K562 (cell line): Measurements from ENCODE around the gene CHST8. TPM values are rescaled to one million over a fixed set of nuclear protein-coding genes. Genes with fewer than 3 reads are reported as not detected.
A peak's percentile ranks its signal among the peaks of the same experiment; 100 is the strongest.
"Not testable (repeated sequence)": the region's sequence is repeated elsewhere in the genome, so short reads cannot be mapped to it uniquely, and the experiment has no call there.

Experiments
- ATAC-seq: fragments of 200-7000 bp; cut with Tn5 transposase; 3 replicates; pipeline ENCODE4 v1.9.1; 2020; ENCODE audit warnings: moderate library complexity
- BruUV-seq: library from RNA; stranded (reverse); fragments of 400-500 nt; replicated peaks from 2 replicates; lab custom pipeline; 2021; lab: Mats Ljungman, UMichigan
- CTCF ChIA-PET: fragments of 300-600 bp; formaldehyde crosslinking; extraction: SDS; loops from one replicate; lab custom pipeline; 2021; ENCODE audit warnings: low intra/inter-chr PET ratio; lab: Yijun Ruan, JAX
- POLR2A ChIA-PET: fragments of 300-600, 350-650 bp; sonication (Branson Sonifier 250); formaldehyde crosslinking; extraction: SDS; loops from one replicate; lab custom pipeline; 2021; ENCODE audit warnings: antibody characterized with exemption, inconsistent platforms; lab: Yijun Ruan, JAX
- DNase-seq, 4 experiments: peaks; one replicate each; pipeline versions ENCODE4 v3.0.0 to v3.0.0-alpha.2; 2011 to 2018; ENCODE audit warnings: low spot score in 3 of 4, mixed read lengths in 3 of 4; ENCODE audit errors: extremely low read depth in 1 of 4
- FAIRE-seq: peaks from 2 replicates; lab custom pipeline; 2011; peaks lifted over from hg19 to GRCh38; lab: Jason Lieb, UNC
- H2AFZ ChIP-seq: 2 replicates; pipeline ENCODE4 v1.6.0; 2011; ENCODE audit warnings: low read depth, low read length, control low read depth, inconsistent platforms
- H3K27ac ChIP-seq: fragments of 200-600 bp; 3 replicates; pipeline ENCODE4 v1.8.0; 2011; ENCODE audit warnings: low read depth, mild to moderate bottlenecking, control low read depth, inconsistent platforms, low read length, moderate library complexity, mixed read lengths; ENCODE audit errors: extremely low read depth
- H3K27me3 ChIP-seq, 2 experiments: fragments of 300-600 bp in 1 of 2; 2 replicates in 1 of 2; 3 replicates in 1 of 2; pipeline versions ENCODE4 v1.6.0 to v1.8.0; 2011; ENCODE audit warnings: inconsistent platforms in 2 of 2, low read length in 2 of 2, mild to moderate bottlenecking in 1 of 2, mixed read lengths in 1 of 2, moderate library complexity in 1 of 2; ENCODE audit not compliant: control insufficient read depth in 2 of 2, insufficient read depth in 2 of 2
- H3K36me3 ChIP-seq: fragments of 300-600 bp; 3 replicates; pipeline ENCODE4 v1.8.0; 2011; ENCODE audit warnings: mild to moderate bottlenecking, low read length, inconsistent platforms; ENCODE audit not compliant: control insufficient read depth, insufficient read depth
- H3K4me1 ChIP-seq, 2 experiments: fragments of 200-600 bp in 1 of 2; replicated peaks in 1 of 2; 2 replicates in 1 of 2; 3 replicates in 1 of 2; pipeline versions ENCODE4 v1.5.1 to v1.8.0; 2011; ENCODE audit warnings: inconsistent platforms in 2 of 2, low read length in 2 of 2, mild to moderate bottlenecking in 1 of 2, mixed read lengths in 1 of 2, moderate library complexity in 1 of 2; ENCODE audit not compliant: control insufficient read depth in 2 of 2, insufficient read depth in 2 of 2
- H3K4me2 ChIP-seq: 2 replicates; pipeline ENCODE4 v1.6.1; 2011; ENCODE audit warnings: low read length, control low read depth, inconsistent platforms, mixed read lengths; ENCODE audit not compliant: insufficient read depth
- H3K4me3 ChIP-seq: fragments of 200-600 bp; sonication (generic), shearing (Covaris generic); 2 replicates; pipeline ENCODE4 v1.5.1; 2016; ENCODE audit warnings: control low read depth, inconsistent platforms
- H3K79me2 ChIP-seq: fragments of 200-600 bp; 3 replicates; pipeline ENCODE4 v1.8.0; 2011; ENCODE audit warnings: low read length, inconsistent platforms; ENCODE audit not compliant: control insufficient read depth, insufficient read depth
- H3K9ac ChIP-seq, 2 experiments: 2 replicates each; pipeline versions ENCODE4 v1.6.0 to v1.6.1; 2011; ENCODE audit warnings: low read depth in 2 of 2, low read length in 2 of 2, control low read depth in 1 of 2, inconsistent platforms in 1 of 2, mild to moderate bottlenecking in 1 of 2, mixed read lengths in 1 of 2; ENCODE audit not compliant: insufficient read depth in 1 of 2
- H3K9me1 ChIP-seq: one replicate; pipeline ENCODE4 v1.6.0; 2011; ENCODE audit warnings: inconsistent platforms, mild to moderate bottlenecking, low read length, moderate library complexity; ENCODE audit not compliant: control insufficient read depth, insufficient read depth
- H3K9me3 ChIP-seq: replicated peaks from 2 replicates; pipeline ENCODE4 v1.5.1; 2011; ENCODE audit warnings: low read depth, low read length, inconsistent platforms; ENCODE audit not compliant: control insufficient read depth, insufficient read depth
- H4K20me1 ChIP-seq: replicated peaks from 2 replicates; pipeline ENCODE4 v1.6.1; 2011; ENCODE audit warnings: low read length, inconsistent platforms, mixed read lengths; ENCODE audit not compliant: control insufficient read depth, insufficient read depth
- ATF1 ChIP-seq, 2 experiments: fragments of 450-650 bp in 1 of 2; IDR thresholded peaks; 2 replicates each; pipeline ENCODE4 v1.6.1; 2016; ENCODE audit warnings: missing compliant biosample characterization in 1 of 2, missing genetic modification characterization in 1 of 2
- ERF ChIP-seq: fragments of 450-650 bp; formaldehyde crosslinking; IDR thresholded peaks from 2 replicates; pipeline ENCODE4 v1.4.0; 2020; ENCODE audit warnings: mild to moderate bottlenecking, mixed read lengths
- FIP1L1 ChIP-seq: fragments of 200-400 bp; formaldehyde crosslinking; IDR thresholded peaks from 2 replicates; pipeline ENCODE4 v1.6.1; 2018; ENCODE audit warnings: mild to moderate bottlenecking, low read depth, low read length; ENCODE audit not compliant: poor library complexity, severe bottlenecking
- FOXA3 ChIP-seq, 2 experiments: fragments of 450-650 bp in 1 of 2; sonication (generic) in 1 of 2; formaldehyde crosslinking; IDR thresholded peaks in 1 of 2; conservative IDR thresholded peaks in 1 of 2; 2 replicates each; pipeline versions ENCODE4 v1.4.0 to v1.8.0; 2020 to 2022; ENCODE audit warnings: mild to moderate bottlenecking in 2 of 2, missing genetic modification reagents in 1 of 2
- MXI1 ChIP-seq: IDR thresholded peaks from 2 replicates; pipeline ENCODE4 v1.6.1; 2011; ENCODE audit warnings: low read depth, mild to moderate bottlenecking, improper control_type of control experiment, low read length
- NFRKB ChIP-seq: fragments of 450-650 bp; IDR thresholded peaks from 2 replicates; pipeline ENCODE4 v1.6.1; 2016; ENCODE audit warnings: low read depth
- POLR2H ChIP-seq: IDR thresholded peaks from 2 replicates; pipeline ENCODE4 v1.6.1; 2016; ENCODE audit warnings: missing genetic modification characterization, low read depth, mild to moderate bottlenecking, control low read depth, missing compliant biosample characterization, moderate library complexity
- POU5F1 ChIP-seq: fragments of 150-350 bp; IDR thresholded peaks from 2 replicates; pipeline ENCODE4 v1.6.1; 2014; ENCODE audit warnings: borderline replicate concordance, low read length, low read depth, mild to moderate bottlenecking; ENCODE audit not compliant: partially characterized antibody
- SETDB1 ChIP-seq: IDR thresholded peaks from one replicate; pipeline ENCODE4 v1.6.1; 2012; ENCODE audit warnings: low read length, control low read depth, inconsistent platforms
- SMARCA5 ChIP-seq: fragments of 450-650 bp; IDR thresholded peaks from 2 replicates; pipeline ENCODE4 v1.6.1; 2016
- XRCC4 ChIP-seq: IDR thresholded peaks from one replicate; pipeline ENCODE4 v1.6.1; 2011; ENCODE audit not compliant: insufficient read depth, insufficient read length; ENCODE audit errors: extremely low read depth
- ZNF232 ChIP-seq: sonication (generic); formaldehyde crosslinking; IDR thresholded peaks from 2 replicates; pipeline ENCODE4 v1.8.0; 2022; ENCODE audit warnings: mild to moderate bottlenecking, missing genetic modification reagents
- WGBS: fragments of 100-300 bp; shearing (Covaris generic); methylation state at CpG from one replicate; pipeline ENCODE4 v1.1.6; 2016; ENCODE audit warnings: low coverage, mixed read lengths; ENCODE audit not compliant: insufficient coverage; ENCODE audit errors: missing lambda C conversion rate; 5-methylcytosine and 5-hydroxymethylcytosine counted together
- in situ Hi-C: fragments of 300-500 bp; cut with MboI; formaldehyde crosslinking; loops from 4 replicates; pipeline ENCODE4 v1.15.0; 2018; ENCODE audit warnings: inconsistent platforms, mixed read lengths
- intact Hi-C: fragments of 100-400 bp; cut with micrococcal nuclease; formaldehyde crosslinking; loops from 2 replicates; pipeline ENCODE4 v1.14.2; 2022
- polyA plus RNA-seq, 8 experiments: library from polyadenylated mRNA; depleted of rRNA in 4 of 8; stranded (reverse) in 5 of 8; unstranded in 3 of 8; fragments of >200 nt; fragmentation: Nextera tagmentation in 2 of 8; fragmentation: Illumina TruSeq in 1 of 8; extraction: Ambion mirVana in 2 of 8; extraction: Trizol in 1 of 8; gene quantifications; 2 replicates each; pipeline versions ENCODE4 v1.2.1 to v1.2.3, GENCODE V29; 2011 to 2014; ENCODE audit warnings: inconsistent platforms in 1 of 8, missing spikeins in 1 of 8
- total RNA-seq, 7 experiments: library from RNA; depleted of rRNA in 6 of 7; stranded (reverse); fragments of >200 nt in 6 of 7; fragmentation: Illumina TruSeq in 2 of 7; extraction: Trizol in 2 of 7; gene quantifications; 2 replicates each; pipeline versions ENCODE4 v1.2.1 to v1.2.3, GENCODE V29; 2011 to 2021; ENCODE audit warnings: low replicate concordance in 1 of 7
- TF ChIP-seq, protein P1 (sequence below): fragments of 450-650 bp; conservative IDR thresholded peaks from 2 replicates; pipeline ENCODE4 v1.6.1; 2016; ENCODE audit warnings: missing genetic modification characterization, low read depth, mild to moderate bottlenecking, control low read depth, missing compliant biosample characterization
- TF ChIP-seq, protein P2 (sequence below): fragments of 250-450 bp; sonication (Bioruptor Pico); IDR thresholded peaks from 2 replicates; pipeline ENCODE4 v1.8.0; 2021; ENCODE audit warnings: moderate library complexity, mild to moderate bottlenecking, inconsistent platforms

CHST8 gene
- total and polyA plus RNA-seq, 9 of the 15 experiments (the other 6 are each of a cell fraction or from before 2014, with no cell fraction given): 0.11 TPM; not detected in 8

DNA sequence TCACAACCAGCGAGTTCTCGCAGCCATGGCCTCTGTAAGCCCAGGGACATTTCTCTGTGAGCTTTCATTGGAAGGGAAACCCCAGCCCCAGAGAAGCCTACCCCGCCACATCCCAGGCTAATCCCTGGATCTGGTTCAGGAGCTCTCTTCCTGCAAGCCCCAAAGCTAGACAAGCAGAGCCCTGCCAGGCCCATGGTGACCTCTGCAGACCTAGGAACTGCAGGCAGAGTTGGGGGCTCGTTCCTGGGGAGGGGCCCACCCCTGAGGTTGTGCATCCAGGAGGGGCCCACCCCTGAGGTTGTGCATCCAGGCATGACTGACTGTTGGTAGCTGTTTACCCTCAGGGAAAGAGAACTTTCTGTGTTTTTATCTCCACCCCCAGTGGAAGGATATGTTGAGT, 196.7 kb downstream of the CHST8 start:
- CTCF ChIA-PET: interaction anchor here (0.6 kb wide), 1 partner anchor 41 kb away, joined by 3 read pairs; no protein-coding TSS in a partner anchor
- WGBS: 76% methylated on average over 3 of the region's 4 CpGs
- H3K27me3 ChIP-seq: no peaks in the 10 kb centered on the region
- no peak overlapping the region for H3K4me2 ChIP-seq
- intact Hi-C loops: no loop called here
- H3K4me3 ChIP-seq: no peak overlapping the region
- H3K9me1 ChIP-seq: no peaks in the 10 kb centered on the region
- no peak overlapping the region for H3K27ac ChIP-seq
- H3K9me3 ChIP-seq: no peaks in the 10 kb centered on the region
- no peak for FAIRE-seq
- no TSS peak for BruUV-seq
- H4K20me1 ChIP-seq: no peaks in the 10 kb centered on the region
- H3K9ac ChIP-seq: no peak overlapping the region
- H2AFZ ChIP-seq: no peak overlapping the region
- 0 out of 3 replicates have a peak, but pooled peaks cover 3% of the 10 kb centered on the region for H3K36me3 ChIP-seq
- H3K79me2 ChIP-seq: no peaks in the 10 kb centered on the region
- no peak for ATAC-seq
- TF ChIP-seq, protein P1, sequence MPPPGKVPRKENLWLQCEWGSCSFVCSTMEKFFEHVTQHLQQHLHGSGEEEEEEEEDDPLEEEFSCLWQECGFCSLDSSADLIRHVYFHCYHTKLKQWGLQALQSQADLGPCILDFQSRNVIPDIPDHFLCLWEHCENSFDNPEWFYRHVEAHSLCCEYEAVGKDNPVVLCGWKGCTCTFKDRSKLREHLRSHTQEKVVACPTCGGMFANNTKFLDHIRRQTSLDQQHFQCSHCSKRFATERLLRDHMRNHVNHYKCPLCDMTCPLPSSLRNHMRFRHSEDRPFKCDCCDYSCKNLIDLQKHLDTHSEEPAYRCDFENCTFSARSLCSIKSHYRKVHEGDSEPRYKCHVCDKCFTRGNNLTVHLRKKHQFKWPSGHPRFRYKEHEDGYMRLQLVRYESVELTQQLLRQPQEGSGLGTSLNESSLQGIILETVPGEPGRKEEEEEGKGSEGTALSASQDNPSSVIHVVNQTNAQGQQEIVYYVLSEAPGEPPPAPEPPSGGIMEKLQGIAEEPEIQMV (tag): no peak
- no peak for TF ChIP-seq FIP1L1
- no peak for TF ChIP-seq MXI1
- TF ChIP-seq, protein P2, sequence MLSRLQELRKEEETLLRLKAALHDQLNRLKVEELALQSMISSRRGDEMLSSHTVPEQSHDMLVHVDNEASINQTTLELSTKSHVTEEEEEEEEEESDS (CRISPR knock-in tag): no peak
- no peak for TF ChIP-seq POU5F1
- TF ChIP-seq SETDB1: no peak
- no peak for TF ChIP-seq FOXA3 (CRISPR knock-in tag; conservative IDR thresholded peaks at IDR 0.05 in 1 of 2, IDR thresholded peaks at IDR 0.05 in 1 of 2)
- TF ChIP-seq ERF (CRISPR knock-in tag): no peak
- TF ChIP-seq XRCC4: no peak
- no peak for TF ChIP-seq ZNF232 (CRISPR knock-in tag)
- TF ChIP-seq POLR2H: no peak
- TF ChIP-seq NFRKB: no peak
- TF ChIP-seq ATF1 (CRISPR knock-in tag; IDR thresholded peaks at IDR 0.05): no peak
- no peak for TF ChIP-seq ATF1 (tag; IDR thresholded peaks at IDR 0.05)
- TF ChIP-seq SMARCA5: no peak
- DNase-seq: peak in 1 of 4 experiments; percentile 3
- in situ Hi-C loops: no loop called here
- H3K4me1 ChIP-seq: peaks cover 13 to 16% of the 10 kb centered on the region in 2 experiments; a peak in 4 of 5 replicates
- POLR2A ChIA-PET: interaction anchor here (0.6 to 1.4 kb wide), 5 partner anchors 10 to 1016 kb away, joined by 3 to 6 read pairs (median 3); no protein-coding TSS in a partner anchor

DNA sequence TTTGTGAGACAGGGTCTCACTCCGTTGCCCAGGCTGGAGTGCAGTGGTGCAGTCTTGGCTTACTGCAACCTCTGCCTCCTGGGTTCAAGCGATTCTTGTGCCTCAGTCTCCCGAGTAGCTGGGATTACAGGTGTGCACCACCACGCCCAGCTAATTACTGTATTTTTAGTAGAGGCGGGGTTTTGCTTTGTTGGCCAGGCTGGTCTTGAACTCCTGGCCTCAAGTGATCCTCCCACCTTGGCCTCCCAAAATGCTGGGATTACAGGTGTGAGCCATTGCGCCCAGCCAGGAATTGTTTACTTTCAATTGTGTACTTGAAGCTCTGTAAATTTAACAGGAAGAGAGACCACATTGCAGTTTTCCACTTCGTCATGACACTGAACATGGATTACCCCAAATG, 197.3 kb downstream of the CHST8 start:
- H3K36me3 ChIP-seq, H3K9me1 ChIP-seq, H3K79me2 ChIP-seq, H3K4me3 ChIP-seq, intact Hi-C loops, ATAC-seq, in situ Hi-C loops, DNase-seq, H3K4me2 ChIP-seq, FAIRE-seq, H3K9ac ChIP-seq, BruUV-seq, H4K20me1 ChIP-seq, H2AFZ ChIP-seq, H3K9me3 ChIP-seq, H3K27me3 ChIP-seq, H3K27ac ChIP-seq: not testable (repeated sequence)
- ChIA-PET POLR2A (interaction anchor here (0.6 to 1.4 kb wide), 3 partner anchors 21 to 1015 kb away, joined by 3 to 6 read pairs (median 3); no protein-coding TSS in a partner anchor), CTCF (interaction anchor here (0.6 kb wide), 1 partner anchor 42 kb away, joined by 3 read pairs; no protein-coding TSS in a partner anchor)
- peaks cover 13 to 16% of the 10 kb centered on the region in 2 experiments; a peak in 4 of 5 replicates for H3K4me1 ChIP-seq
- 73% methylated on average over 6 of the region's 7 CpGs for WGBS
